ENCODE data around the gene EPSTI1.

DNA sequence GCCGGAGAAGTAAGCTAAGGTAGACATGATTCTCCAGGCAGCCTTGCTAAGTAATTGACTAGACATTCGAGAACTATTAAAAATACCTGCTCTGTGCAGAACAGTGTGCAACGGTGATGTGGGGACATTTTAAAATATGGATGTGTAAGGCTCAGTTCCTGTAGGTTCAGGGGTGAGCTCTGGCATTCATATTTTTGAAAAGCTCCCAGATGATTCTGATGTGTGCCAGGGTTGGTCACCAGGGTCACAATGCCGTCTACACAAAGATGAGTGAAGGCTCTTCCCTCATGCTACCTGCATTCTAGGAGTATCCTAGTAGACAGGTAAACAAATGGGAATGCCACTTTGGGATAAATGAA, 702 bp upstream of the EPSTI1 start:
- TF ChIP-seq GATA3 (IDR thresholded peaks at IDR 0.05; ENCODE audit: low read depth, low read length) (no peak), GATA2 (IDR thresholded peaks at IDR 0.05; ENCODE audit: low read depth, low read length) (no peak)

Measured in SH-SY5Y (cell line).